ENCODE data around the gene NEDD8. TPM values are rescaled to one million over a fixed set of nuclear protein-coding genes. Genes with fewer than 3 reads are reported as not detected.
"Not testable (repeated sequence)": the region's sequence is repeated elsewhere in the genome, so short reads cannot be mapped to it uniquely, and the experiment has no call there.

The NEDD8 gene
- polyA plus RNA-seq, 1 donor from 2014 or later: 273 TPM

DNA sequence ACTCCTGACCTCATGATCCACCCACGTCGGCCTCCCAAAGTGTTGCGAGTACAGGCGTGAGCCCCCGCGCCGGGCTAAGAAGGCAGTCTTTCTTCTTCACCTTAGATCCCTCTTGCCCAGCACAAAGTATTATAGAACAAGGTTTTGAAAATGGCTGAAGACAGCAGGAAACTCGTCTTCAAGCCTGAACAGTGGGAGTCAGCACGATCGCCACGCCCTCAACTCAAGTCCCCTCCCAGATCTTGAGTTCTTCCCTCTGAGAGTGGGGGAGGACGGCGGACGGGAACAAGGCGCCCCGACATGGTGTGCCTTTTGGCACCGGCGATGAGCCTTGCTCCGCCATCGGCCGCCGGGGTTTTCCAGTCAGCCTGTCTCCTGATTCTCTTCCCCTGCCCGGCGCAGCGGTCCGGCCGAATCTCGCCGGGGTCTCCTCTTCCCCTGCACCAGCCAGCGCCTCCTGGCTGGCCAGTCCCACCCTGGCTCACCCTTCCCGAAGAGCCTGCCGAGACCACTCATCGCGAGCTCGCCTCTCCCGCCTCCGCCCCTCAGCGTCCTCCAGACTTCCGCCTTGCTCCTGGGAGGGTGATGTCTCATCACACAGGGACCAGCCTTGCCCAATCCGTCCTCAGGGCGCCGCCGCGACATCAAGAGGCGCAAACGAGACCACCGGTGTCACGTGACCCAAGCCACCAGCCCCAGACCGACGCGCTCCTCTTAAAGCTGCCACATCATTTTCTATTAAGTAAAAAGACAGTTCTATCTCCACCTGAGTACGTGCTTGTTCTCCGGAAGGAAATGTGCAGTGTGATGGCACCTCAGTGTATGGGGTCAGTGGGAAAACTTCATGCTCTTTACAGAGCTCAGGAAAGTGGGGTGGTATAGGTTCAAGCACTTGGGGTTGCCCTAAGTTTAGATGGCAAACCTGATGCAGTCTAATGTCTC lies 19.0 kb downstream of the NEDD8 start, which contains the start of gene CHMP4A:
Gene CHMP4A (minus strand): TSS at position 565 of the 942 bp plus-strand sequence. CDS start 49 bp downstream, at position 516.
- peaks cover 20 to 35% (median 34%) of the 10 kb centered on the region in 3 donors for H3K4me1 Mint-ChIP-seq
- H3K4me3 Mint-ChIP-seq: peak within 1 kb of the TSS; percentile 88 to 99 (median 98)
- H3K9me3 Mint-ChIP-seq: no peaks in the 10 kb centered on the region
- no peaks in the 10 kb centered on the region for H3K36me3 Mint-ChIP-seq
- H3K27me3 Mint-ChIP-seq: no peaks in the 10 kb centered on the region
- peak within 1 kb of the TSS; percentile 89 to 100 (median 99) for H3K27ac Mint-ChIP-seq

DNA sequence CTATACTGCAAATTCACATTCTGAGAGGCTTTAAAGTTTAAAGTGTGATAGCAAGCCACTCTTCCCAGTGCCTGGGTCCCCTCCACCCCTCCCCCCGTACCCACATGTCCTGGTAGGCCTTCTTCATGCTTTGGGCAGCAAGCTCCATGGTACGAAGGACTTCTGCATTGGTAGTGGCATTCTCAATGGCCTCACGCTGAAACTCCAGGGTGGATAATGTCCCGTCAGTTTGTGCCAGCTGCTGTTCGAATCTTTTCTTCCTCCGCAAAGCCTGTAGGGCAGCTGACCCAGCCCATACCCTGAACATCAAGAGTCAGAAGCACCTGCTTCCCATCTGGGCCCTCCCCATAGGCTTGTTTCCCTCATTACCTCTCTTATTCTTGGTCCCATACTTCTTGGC lies 20.9 kb downstream of the NEDD8 start:
- H3K4me3 Mint-ChIP-seq: peak overlapping the region in 2 of 4 donors; percentile 88 to 99
- H3K4me1 Mint-ChIP-seq: peaks cover 28 to 39% (median 39%) of the 10 kb centered on the region in 3 donors
- H3K27me3 Mint-ChIP-seq: no peaks in the 10 kb centered on the region
- peak overlapping the region in 1 of 3 donors; percentile 89 for H3K27ac Mint-ChIP-seq
- H3K36me3 Mint-ChIP-seq: peaks cover 2% of the 10 kb centered on the region
- H3K9me3 Mint-ChIP-seq: no peaks in the 10 kb centered on the region

DNA sequence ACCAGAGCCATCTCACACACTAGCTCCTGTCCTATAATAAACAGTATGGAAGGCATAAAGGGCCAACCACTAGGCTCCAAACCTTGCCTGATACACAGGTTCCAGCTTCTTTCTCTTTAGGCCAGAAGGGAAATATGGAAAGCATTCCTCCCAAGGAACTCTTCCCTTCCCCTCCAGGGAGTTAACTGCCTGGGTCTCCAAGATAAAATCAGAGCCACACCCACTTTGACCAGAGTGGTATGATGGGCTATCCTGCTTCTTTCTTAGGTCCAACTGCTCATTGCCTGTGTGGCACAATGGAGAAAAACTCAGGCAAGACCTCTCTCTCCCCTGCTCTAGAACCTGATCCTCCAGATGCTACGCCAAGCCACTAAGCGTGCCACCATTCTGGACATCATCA lies 24.5 kb downstream of the NEDD8 start:
- Mint-ChIP-seq H3K27me3 (no peaks in the 10 kb centered on the region), H3K36me3 (peaks cover 5% of the 10 kb centered on the region), H3K4me1 (peaks cover 17 to 30% (median 27%) of the 10 kb centered on the region in 3 donors), H3K27ac (peak overlapping the region in 2 of 3 donors; percentile 42 to 86), H3K4me3 (no peak overlapping the region), H3K9me3 (peaks cover 0 to 5% (median 0%) of the 10 kb centered on the region in 3 donors)

- Mint-ChIP-seq H3K27me3 (no peaks in the 10 kb centered on the region), H3K9me3 (peaks cover 0 to 5% (median 0%) of the 10 kb centered on the region in 3 donors), H3K4me3 (no peak overlapping the region), H3K4me1 (peaks cover 13 to 30% (median 27%) of the 10 kb centered on the region in 3 donors), H3K27ac (peak overlapping the region; percentile 42 to 86 (median 60)), H3K36me3 (peaks cover 7% of the 10 kb centered on the region)
Measured at GRCh38 chr14:24207104-24207551, 25.0 kb downstream of the NEDD8 start.

DNA sequence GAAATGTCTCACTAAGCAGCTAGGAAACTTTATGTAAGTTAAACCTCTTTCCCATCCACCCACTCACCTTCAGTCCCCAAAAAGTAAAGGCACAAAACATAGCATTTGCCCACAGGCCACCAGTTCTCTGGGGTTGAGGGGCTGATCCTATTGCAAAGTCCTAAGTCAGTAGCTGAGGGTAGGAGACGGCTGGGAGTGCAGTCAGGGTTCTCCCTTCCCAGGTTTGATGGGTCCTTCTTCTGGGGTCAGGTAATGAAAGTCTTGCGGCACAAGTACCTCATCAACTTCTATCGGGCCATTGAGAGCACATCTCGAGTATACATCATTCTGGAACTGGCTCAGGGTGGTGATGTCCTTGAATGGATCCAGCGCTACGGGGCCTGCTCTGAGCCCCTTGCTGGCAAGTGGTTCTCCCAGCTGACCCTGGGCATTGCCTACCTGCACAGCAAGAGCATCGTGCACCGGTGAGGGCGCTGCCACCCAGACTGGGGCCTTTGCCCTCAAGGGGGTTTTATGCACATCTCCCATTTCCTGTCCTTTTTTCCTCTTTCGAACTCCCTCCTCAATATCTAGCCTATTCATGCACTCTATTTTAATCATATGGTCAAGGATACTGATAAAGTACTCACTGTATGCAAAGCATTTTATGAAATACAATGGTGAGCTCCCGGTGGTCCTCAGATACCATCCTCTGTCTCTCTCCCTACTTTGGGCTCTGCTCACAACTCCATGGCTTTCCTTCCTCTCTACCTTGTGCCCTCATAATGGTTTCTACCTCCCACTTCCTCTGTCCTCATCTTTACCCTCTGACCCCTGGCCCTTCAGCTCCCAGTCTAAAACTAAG lies 25.7 kb downstream of the NEDD8 start:
- Mint-ChIP-seq H3K4me3 (peak overlapping the region in 1 of 4 donors; percentile 35), H3K4me1 (peaks cover 8 to 26% (median 24%) of the 10 kb centered on the region in 3 donors), H3K27ac (peak overlapping the region in 2 of 3 donors; percentile 42 to 60), H3K27me3 (no peaks in the 10 kb centered on the region), H3K9me3 (peaks cover 0 to 5% (median 2%) of the 10 kb centered on the region in 3 donors), H3K36me3 (peaks cover 8% of the 10 kb centered on the region)

- Mint-ChIP-seq H3K9me3 (peaks cover 0 to 5% (median 2%) of the 10 kb centered on the region in 3 donors), H3K27ac (peak overlapping the region in 1 of 3 donors; percentile 11), H3K4me1 (peaks cover 6 to 25% (median 16%) of the 10 kb centered on the region in 3 donors), H3K4me3 (peak overlapping the region in 1 of 4 donors; percentile 69), H3K27me3 (no peaks in the 10 kb centered on the region), H3K36me3 (peaks cover 8% of the 10 kb centered on the region)
Measured at GRCh38 chr14:24204163-24205146, 27.7 kb downstream of the NEDD8 start.

- H3K36me3 Mint-ChIP-seq, H3K9me3 Mint-ChIP-seq, H3K27me3 Mint-ChIP-seq, H3K27ac Mint-ChIP-seq: not testable (repeated sequence)
- Mint-ChIP-seq H3K4me3 (peak overlapping the region in 1 of 4 donors; percentile 49), H3K4me1 (peaks cover 13 to 34% (median 26%) of the 10 kb centered on the region in 3 donors)
Measured at GRCh38 chr14:24203249-24203886, 28.8 kb downstream of the NEDD8 start.

- H3K9me3 Mint-ChIP-seq, H3K27me3 Mint-ChIP-seq, H3K27ac Mint-ChIP-seq, H3K36me3 Mint-ChIP-seq: not testable (repeated sequence)
- Mint-ChIP-seq H3K4me1 (peaks cover 14 to 34% (median 26%) of the 10 kb centered on the region in 3 donors), H3K4me3 (peak overlapping the region in 1 of 4 donors; percentile 49)
Measured at GRCh38 chr14:24202538-24202937, 29.6 kb downstream of the NEDD8 start.

GRCh38 chr14:24198814-24199524 lies 33.2 kb downstream of the NEDD8 start:
- no peaks in the 10 kb centered on the region for H3K27me3 Mint-ChIP-seq
- peak overlapping the region; percentile 63 to 84 (median 63) for H3K27ac Mint-ChIP-seq
- peaks cover 2% of the 10 kb centered on the region for H3K36me3 Mint-ChIP-seq
- H3K4me1 Mint-ChIP-seq: peaks cover 27 to 30% (median 28%) of the 10 kb centered on the region in 3 donors
- peak overlapping the region in 2 of 4 donors; percentile 20 to 97 for H3K4me3 Mint-ChIP-seq
- H3K9me3 Mint-ChIP-seq: peaks cover 0 to 5% (median 2%) of the 10 kb centered on the region in 3 donors

GRCh38 chr14:24197056-24197450 lies 35.1 kb downstream of the NEDD8 start:
- H3K27me3 Mint-ChIP-seq: no peaks in the 10 kb centered on the region
- H3K9me3 Mint-ChIP-seq: peaks cover 0 to 1% (median 0%) of the 10 kb centered on the region in 3 donors
- H3K4me3 Mint-ChIP-seq: peak overlapping the region in 3 of 4 donors; percentile 93 to 97 (median 97)
- peaks cover 30 to 31% (median 31%) of the 10 kb centered on the region in 3 donors for H3K4me1 Mint-ChIP-seq
- peak overlapping the region; percentile 94 to 99 (median 99) for H3K27ac Mint-ChIP-seq
- H3K36me3 Mint-ChIP-seq: peaks cover under 1% of the 10 kb centered on the region

GRCh38 chr14:24196071-24197055 lies 35.8 kb downstream of the NEDD8 start:
- Mint-ChIP-seq H3K36me3 (no peaks in the 10 kb centered on the region), H3K9me3 (no peaks in the 10 kb centered on the region), H3K4me1 (peaks cover 30 to 31% (median 31%) of the 10 kb centered on the region in 3 donors), H3K27me3 (no peaks in the 10 kb centered on the region), H3K4me3 (peak overlapping the region; percentile 93 to 97 (median 96)), H3K27ac (peak overlapping the region; percentile 99)

Data from IgD-negative memory B cell (primary cell).